Caco-2 (cell line): ENCODE results near the gene MTHFD1L. TPM values are rescaled to one million over a fixed set of nuclear protein-coding genes. Genes with fewer than 3 reads are reported as not detected.
A peak's percentile ranks its signal among the peaks of the same experiment; 100 is the strongest.
"Not testable (repeated sequence)": the region's sequence is repeated elsewhere in the genome, so short reads cannot be mapped to it uniquely, and the experiment has no call there.

Source experiments
- Bru-seq: library from RNA; stranded (reverse); fragments of 400-500 nt; gene quantifications from one replicate; lab custom pipeline; 2021; lab: Mats Ljungman, UMichigan
- BruChase-seq, 2 experiments: library from RNA; stranded (reverse); fragments of 400-500 nt; gene quantifications; one replicate each; lab custom pipeline; 2021; lab: Mats Ljungman, UMichigan
- BruUV-seq: library from RNA; stranded (reverse); fragments of 400-500 nt; replicated peaks from 2 replicates; lab custom pipeline; 2021; lab: Mats Ljungman, UMichigan
- CTCF ChIA-PET: fragments of 300-600 bp; sonication (Branson Sonifier 250); formaldehyde crosslinking; loops from one replicate; lab custom pipeline; 2022; ENCODE audit warnings: antibody characterized with exemption; lab: Charles Lee
- POLR2A ChIA-PET: fragments of 300-600 bp; sonication (Branson Sonifier 250); formaldehyde crosslinking; loops from one replicate; lab custom pipeline; 2022; ENCODE audit warnings: antibody characterized with exemption; lab: Charles Lee
- DNase-seq, 2 experiments: peaks; one replicate each; pipeline versions ENCODE4 v3.0.0 to v3.0.0-alpha.2; 2020 to 2022
- H3K27me3 ChIP-seq: replicated peaks from 2 replicates; pipeline ENCODE4 v1.6.0; 2011; ENCODE audit warnings: low read length; ENCODE audit not compliant: control insufficient read depth, insufficient read depth
- H3K36me3 ChIP-seq: 2 replicates; pipeline ENCODE4 v1.5.1; 2011; ENCODE audit warnings: low read length; ENCODE audit not compliant: control insufficient read depth, insufficient read depth
- H3K4me1 ChIP-seq: fragments of 250-450 bp; sonication (Bioruptor Pico); 2 replicates; pipeline ENCODE4 v1.5.1; 2020; ENCODE audit warnings: mild to moderate bottlenecking
- H3K4me3 ChIP-seq: 2 replicates; pipeline ENCODE4 v1.5.1; 2011; ENCODE audit warnings: low read depth, mild to moderate bottlenecking, control low read depth, low read length
- H3K9me3 ChIP-seq: fragments of 250-450 bp; sonication (Bioruptor Pico); 2 replicates; pipeline ENCODE4 v1.5.1; 2020; ENCODE audit warnings: mild to moderate bottlenecking, moderate library complexity
- H3K27ac Mint-ChIP-seq: one replicate; pipeline ENCODE4 v1.8.0; 2022; ENCODE audit warnings: mixed read lengths; ENCODE audit not compliant: unreplicated experiment
- H3K27me3 Mint-ChIP-seq: one replicate; pipeline ENCODE4 v1.8.0; 2022; ENCODE audit warnings: mixed read lengths; ENCODE audit not compliant: insufficient read depth, unreplicated experiment
- H3K36me3 Mint-ChIP-seq: one replicate; pipeline ENCODE4 v1.8.0; 2022; ENCODE audit warnings: mild to moderate bottlenecking, mixed read lengths; ENCODE audit not compliant: insufficient read depth, unreplicated experiment
- H3K4me1 Mint-ChIP-seq: one replicate; pipeline ENCODE4 v1.8.0; 2022; ENCODE audit warnings: low read depth, mixed read lengths; ENCODE audit not compliant: unreplicated experiment
- H3K4me3 Mint-ChIP-seq: one replicate; pipeline ENCODE4 v1.8.0; 2022; ENCODE audit warnings: mild to moderate bottlenecking, moderate library complexity, mixed read lengths; ENCODE audit not compliant: unreplicated experiment
- H3K9me3 Mint-ChIP-seq: one replicate; pipeline ENCODE4 v1.8.0; 2022; ENCODE audit warnings: mixed read lengths; ENCODE audit not compliant: unreplicated experiment
- CTCF ChIP-seq, 2 experiments: fragments of 200-600 bp in 1 of 2; IDR thresholded peaks; 1 replicate in 1 of 2; 2 replicates in 1 of 2; pipeline versions ENCODE4 v1.5.1 to v1.8.0; 2011 to 2022; ENCODE audit warnings: antibody characterized with exemption in 1 of 2, control low read depth in 1 of 2, inconsistent platforms in 1 of 2, low read depth in 1 of 2, low read length in 1 of 2, mild to moderate bottlenecking in 1 of 2, moderate library complexity in 1 of 2; ENCODE audit not compliant: insufficient read depth in 1 of 2, severe bottlenecking in 1 of 2, unreplicated experiment in 1 of 2
- intact Hi-C: fragments of 100-400 bp; cut with micrococcal nuclease; formaldehyde crosslinking; loops from one replicate; pipeline ENCODE4 v1.10.0; 2022; ENCODE audit not compliant: unreplicated experiment
- long read RNA-seq: library from polyadenylated mRNA; stranded (forward); transcript quantifications from one replicate; pipeline ENCODE4 v2.0.0, GENCODE V29; 2022
- total RNA-seq: library from RNA; stranded (reverse); gene quantifications from 2 replicates; pipeline ENCODE4 v1.2.3, GENCODE V29; 2022

Gene MTHFD1L
- total RNA-seq (101 and 102 TPM in 2 replicates), Bru-seq, nascent RNA (percentile 81 among the genes with signal in this experiment), BruChase-seq, experiment 1, labeled RNA remaining after a 2-hour chase (percentile 79 among the genes with signal in this experiment), BruChase-seq, experiment 2, labeled RNA remaining after a 6-hour chase (percentile 83 among the genes with signal in this experiment)
- long read RNA-seq, transcript MTHFD1L-211 (28 exons, 3,475 nt), result major isoform, 16 of 58 reads
- long read RNA-seq, transcript MTHFD1L-201 (8 exons, 1,049 nt), result minor isoform, 8 of 58 reads
- long read RNA-seq, partial matches to known transcripts, result 15 of 58 reads
- long read RNA-seq, other reads (novel, unspliced or antisense), result 16 of 58 reads

GRCh38 chr6:150865406-150866146, at the start of gene MTHFD1L:
Gene MTHFD1L (plus strand): TSS chr6:150865702. CDS start chr6:150865823, 121 bp downstream.
- DNase-seq, result peak; percentile 81 to 88
- H3K27ac Mint-ChIP-seq, result peak within 1 kb of the TSS; percentile 73
- ChIA-PET POLR2A (interaction anchor here (0.6 to 1.0 kb wide), 2 partner anchors 16 to 17 kb away, joined by 4 to 9 read pairs; no protein-coding TSS in a partner anchor), CTCF (interaction anchor here (0.6 to 1.2 kb wide), 4 partner anchors 16 to 48 kb away, joined by 3 to 6 read pairs (median 5); no protein-coding TSS in a partner anchor)
- H3K36me3 ChIP-seq, result no peaks in the 10 kb centered on the region
- intact Hi-C loops, result loop anchor here (1.0 to 5.0 kb wide), 3 partner anchors 8 to 448 kb away; no protein-coding TSS in a partner anchor
- H3K4me1 ChIP-seq, result no peaks in the 10 kb centered on the region
- H3K36me3 Mint-ChIP-seq, result peaks cover 15% of the 10 kb centered on the region
- H3K4me1 Mint-ChIP-seq, result no peaks in the 10 kb centered on the region
- H3K9me3 Mint-ChIP-seq, result no peaks in the 10 kb centered on the region
- peak within 1 kb of the TSS; percentile 94 for H3K4me3 Mint-ChIP-seq
- H3K4me3 ChIP-seq, result peak within 1 kb of the TSS; percentile 85
- no peaks in the 10 kb centered on the region for H3K27me3 ChIP-seq
- H3K27me3 Mint-ChIP-seq, result no peaks in the 10 kb centered on the region
- no TSS peak for BruUV-seq
- TF ChIP-seq CTCF (IDR thresholded peaks at IDR 0.05; ENCODE audit: insufficient read depth in 1 of 2, low read depth in 1 of 2, low read length in 1 of 2, severe bottlenecking in 1 of 2, unreplicated experiment in 1 of 2), result peak in 1 of 2 experiments; percentile 55
- H3K9me3 ChIP-seq, result no peaks in the 10 kb centered on the region

- POLR2A ChIA-PET, result not testable (repeated sequence)
- CTCF ChIA-PET, result interaction anchor here (0.6 to 3.7 kb wide), 5 partner anchors 70 to 399 kb away, joined by 3 to 36 read pairs (median 4); partner anchors contain the start of gene PLEKHG1
Observed at GRCh38 chr6:150816554-150816953, 48.9 kb upstream of the MTHFD1L start.

GRCh38 chr6:150822932-150823331, 42.6 kb upstream of the MTHFD1L start:
- H3K27ac Mint-ChIP-seq, result no peak overlapping the region
- Histone ChIP-seq H3K27me3 (no peaks in the 10 kb centered on the region), H3K4me1 (no peaks in the 10 kb centered on the region), H3K4me3 (no peak overlapping the region), H3K9me3 (no peaks in the 10 kb centered on the region), H3K36me3 (0 out of 2 replicates have a peak, but pooled peaks cover 1% of the 10 kb centered on the region)
- H3K27me3 Mint-ChIP-seq, result no peaks in the 10 kb centered on the region
- intact Hi-C loops, result no loop called here
- POLR2A ChIA-PET, result no interaction called here
- no peak for DNase-seq
- H3K9me3 Mint-ChIP-seq, result no peaks in the 10 kb centered on the region
- peaks cover 53% of the 10 kb centered on the region for H3K36me3 Mint-ChIP-seq
- H3K4me3 Mint-ChIP-seq, result no peak overlapping the region
- no TSS peak for BruUV-seq
- no peaks in the 10 kb centered on the region for H3K4me1 Mint-ChIP-seq
- CTCF ChIA-PET, result no interaction called here
- no peak for TF ChIP-seq CTCF (IDR thresholded peaks at IDR 0.05; ENCODE audit: insufficient read depth in 1 of 2, low read depth in 1 of 2, low read length in 1 of 2, severe bottlenecking in 1 of 2, unreplicated experiment in 1 of 2)

More at GRCh38 chr6:150816554-150816953, 48.9 kb upstream of the MTHFD1L start:
- H3K4me1 ChIP-seq, H3K9me3 Mint-ChIP-seq, H3K4me3 ChIP-seq, DNase-seq, H3K27ac Mint-ChIP-seq, BruUV-seq, H3K4me3 Mint-ChIP-seq, H3K9me3 ChIP-seq, H3K27me3 Mint-ChIP-seq, H3K36me3 ChIP-seq, H3K27me3 ChIP-seq: not testable (repeated sequence)
- intact Hi-C loops, result loop anchor here (10.0 kb wide), 1 partner anchor 292 kb away; no protein-coding TSS in a partner anchor
- Mint-ChIP-seq H3K36me3 (peaks cover 81% of the 10 kb centered on the region), H3K4me1 (peaks cover 22% of the 10 kb centered on the region)
